Measurements from ENCODE around the gene VWA3B. TPM values are rescaled to one million over a fixed set of nuclear protein-coding genes. Genes with fewer than 3 reads are reported as not detected.

VWA3B gene
- total RNA-seq, 2 experiments from 2014 or later, result not detected

DNA sequence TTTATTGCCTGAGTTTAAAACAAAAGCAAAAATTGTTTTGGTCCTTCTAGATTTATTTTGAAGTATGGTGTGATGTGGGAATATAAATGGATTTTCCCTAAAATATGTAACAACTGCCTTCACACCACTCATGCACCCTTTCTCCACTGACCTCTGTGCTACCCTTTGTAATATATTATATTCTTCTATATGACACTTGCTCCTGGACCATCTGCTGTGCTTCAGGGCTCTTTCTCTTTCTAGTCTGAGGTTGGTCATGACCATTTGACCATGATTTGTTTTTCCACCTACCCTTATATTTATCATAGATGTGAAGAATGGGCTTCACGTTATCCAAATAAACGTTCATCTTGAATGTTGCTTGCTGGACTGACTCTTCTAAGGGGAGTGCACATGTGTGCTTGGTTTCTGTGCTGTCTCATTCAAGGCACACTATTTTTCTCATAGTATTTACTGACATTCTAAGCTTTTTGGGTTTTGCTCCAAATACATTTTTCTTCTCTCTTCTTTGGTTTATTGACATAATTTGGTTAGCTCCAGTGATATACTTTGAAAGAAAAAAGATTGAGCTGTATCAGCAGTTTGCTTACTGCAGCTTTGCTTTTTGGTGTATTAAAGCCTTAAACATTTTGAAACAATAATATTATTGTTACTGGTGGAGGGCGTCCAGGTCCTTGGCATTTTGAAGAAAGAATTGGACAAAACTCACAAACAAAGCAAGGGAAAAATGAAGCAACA, 61.8 kb downstream of the VWA3B start:
- Histone ChIP-seq H3K36me3 (ENCODE audit: insufficient read depth, low read length) (no peaks in the 10 kb centered on the region), H3K79me2 (ENCODE audit: insufficient read depth, low read depth, low read length) (no peaks in the 10 kb centered on the region), H3K4me1 (ENCODE audit: insufficient read depth, low read length, poor library complexity, severe bottlenecking) (no peaks in the 10 kb centered on the region), H3K4me3 (ENCODE audit: low read depth, low read length, poor library complexity, severe bottlenecking) (no peak overlapping the region), H3K4me2 (ENCODE audit: low read length) (no peak overlapping the region; the same call in 1 of the 2 replicates), H3K27ac (ENCODE audit: low read depth, low read length, poor library complexity, severe bottlenecking) (no peak overlapping the region), H2AFZ (ENCODE audit: low read length) (peak overlapping the region; percentile 21; the same call in 1 of the 2 replicates), H3K9me2 (ENCODE audit: insufficient read depth, low read length) (no peaks in the 10 kb centered on the region), H4K20me1 (ENCODE audit: insufficient read depth, low read length) (no peaks in the 10 kb centered on the region), H3K9me3 (ENCODE audit: low read length) (peaks cover 6% of the 10 kb centered on the region; the same call in 1 of the 2 replicates)
- ChIA-PET CTCF (ENCODE audit: unreplicated experiment) (no interaction called here), POLR2A (no interaction called here)
- intact Hi-C loops (cut with micrococcal nuclease; ENCODE audit: unreplicated experiment), result no loop called here
- DNase-seq (ENCODE audit: low spot score), result no peak
- no TSS peak for BruUV-seq (replicated peaks)
- TF ChIP-seq EZH2phosphoT487 (IDR thresholded peaks at IDR 0.05; ENCODE audit: borderline replicate concordance, low read depth, low read length), result no peak
- TF ChIP-seq, protein P1, sequence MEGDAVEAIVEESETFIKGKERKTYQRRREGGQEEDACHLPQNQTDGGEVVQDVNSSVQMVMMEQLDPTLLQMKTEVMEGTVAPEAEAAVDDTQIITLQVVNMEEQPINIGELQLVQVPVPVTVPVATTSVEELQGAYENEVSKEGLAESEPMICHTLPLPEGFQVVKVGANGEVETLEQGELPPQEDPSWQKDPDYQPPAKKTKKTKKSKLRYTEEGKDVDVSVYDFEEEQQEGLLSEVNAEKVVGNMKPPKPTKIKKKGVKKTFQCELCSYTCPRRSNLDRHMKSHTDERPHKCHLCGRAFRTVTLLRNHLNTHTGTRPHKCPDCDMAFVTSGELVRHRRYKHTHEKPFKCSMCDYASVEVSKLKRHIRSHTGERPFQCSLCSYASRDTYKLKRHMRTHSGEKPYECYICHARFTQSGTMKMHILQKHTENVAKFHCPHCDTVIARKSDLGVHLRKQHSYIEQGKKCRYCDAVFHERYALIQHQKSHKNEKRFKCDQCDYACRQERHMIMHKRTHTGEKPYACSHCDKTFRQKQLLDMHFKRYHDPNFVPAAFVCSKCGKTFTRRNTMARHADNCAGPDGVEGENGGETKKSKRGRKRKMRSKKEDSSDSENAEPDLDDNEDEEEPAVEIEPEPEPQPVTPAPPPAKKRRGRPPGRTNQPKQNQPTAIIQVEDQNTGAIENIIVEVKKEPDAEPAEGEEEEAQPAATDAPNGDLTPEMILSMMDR (conservative IDR thresholded peaks at IDR 0.05; ENCODE audit: low read length), result no peak

DNA sequence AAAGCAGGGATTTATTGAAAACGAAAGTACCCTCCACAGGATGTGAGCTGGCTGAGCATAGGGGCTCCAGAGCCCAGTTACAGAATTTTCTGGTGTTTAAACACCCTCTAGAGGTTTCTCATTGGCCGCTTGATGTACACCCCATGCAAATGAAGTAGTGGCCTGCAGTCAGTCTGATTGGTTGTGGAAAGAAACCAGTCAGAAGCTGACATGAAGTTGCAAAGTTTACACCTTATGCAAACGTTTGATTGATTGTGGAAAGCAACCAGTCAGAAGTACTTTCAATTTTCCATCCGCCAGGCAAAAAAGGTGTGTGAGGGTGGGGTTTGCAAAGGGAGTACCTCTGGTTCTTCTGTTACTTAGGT, 62.3 kb downstream of the VWA3B start:
- Histone ChIP-seq H3K27ac (ENCODE audit: low read depth, low read length, poor library complexity, severe bottlenecking) (no peak overlapping the region), H3K4me1 (ENCODE audit: insufficient read depth, low read length, poor library complexity, severe bottlenecking) (no peaks in the 10 kb centered on the region), H4K20me1 (ENCODE audit: insufficient read depth, low read length) (no peaks in the 10 kb centered on the region), H3K9me3 (ENCODE audit: low read length) (peaks cover 6% of the 10 kb centered on the region; the same call in 1 of the 2 replicates), H2AFZ (ENCODE audit: low read length) (peak overlapping the region; percentile 21; the same call in 1 of the 2 replicates), H3K4me2 (ENCODE audit: low read length) (no peak overlapping the region; the same call in 1 of the 2 replicates), H3K36me3 (ENCODE audit: insufficient read depth, low read length) (no peaks in the 10 kb centered on the region), H3K79me2 (ENCODE audit: insufficient read depth, low read depth, low read length) (no peaks in the 10 kb centered on the region), H3K4me3 (ENCODE audit: low read depth, low read length, poor library complexity, severe bottlenecking) (no peak overlapping the region), H3K9me2 (ENCODE audit: insufficient read depth, low read length) (no peaks in the 10 kb centered on the region)
- ChIA-PET CTCF (ENCODE audit: unreplicated experiment) (no interaction called here), POLR2A (no interaction called here)
- TF ChIP-seq, protein P1 (conservative IDR thresholded peaks at IDR 0.05; ENCODE audit: low read length), result no peak
- TF ChIP-seq EZH2phosphoT487 (IDR thresholded peaks at IDR 0.05; ENCODE audit: borderline replicate concordance, low read depth, low read length), result no peak
- no TSS peak for BruUV-seq (replicated peaks)
- peak; percentile 26 for DNase-seq (ENCODE audit: low spot score)
- intact Hi-C loops (cut with micrococcal nuclease; ENCODE audit: unreplicated experiment), result no loop called here

DNA sequence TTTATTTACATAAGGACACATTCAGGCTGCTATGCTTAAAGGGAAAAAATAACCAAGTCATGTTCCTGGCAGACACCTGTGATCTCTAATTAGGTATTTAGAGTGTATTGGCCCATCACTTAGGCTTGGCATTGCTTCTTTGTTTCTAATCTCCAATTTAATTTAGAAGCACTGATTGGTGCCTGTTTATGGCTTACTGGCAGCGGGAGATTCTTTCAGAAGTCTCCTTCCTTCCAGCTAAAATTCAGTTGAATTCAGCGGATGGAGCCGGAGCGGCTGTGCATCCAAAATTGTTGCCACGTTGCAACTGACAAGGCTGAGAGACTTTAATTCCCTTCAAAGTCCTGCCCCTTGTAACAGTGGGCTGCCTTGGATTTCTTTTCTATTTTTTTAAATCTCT, 66.5 kb downstream of the VWA3B start:
- H3K79me2 ChIP-seq (ENCODE audit: insufficient read depth, low read depth, low read length), result no peaks in the 10 kb centered on the region
- intact Hi-C loops (cut with micrococcal nuclease; ENCODE audit: unreplicated experiment), result no loop called here
- POLR2A ChIA-PET, result no interaction called here

More for the DNA sequence above, 66.5 kb downstream of the VWA3B start:
- Histone ChIP-seq H3K36me3 (ENCODE audit: insufficient read depth, low read length) (no peaks in the 10 kb centered on the region), H3K4me2 (ENCODE audit: low read length) (no peak overlapping the region), H2AFZ (ENCODE audit: low read length) (no peak overlapping the region), H3K9me3 (ENCODE audit: low read length) (no peaks in the 10 kb centered on the region; the same call in 1 of the 2 replicates), H3K4me1 (ENCODE audit: insufficient read depth, low read length, poor library complexity, severe bottlenecking) (no peaks in the 10 kb centered on the region), H4K20me1 (ENCODE audit: insufficient read depth, low read length) (no peaks in the 10 kb centered on the region), H3K27ac (ENCODE audit: low read depth, low read length, poor library complexity, severe bottlenecking) (no peak overlapping the region), H3K9me2 (ENCODE audit: insufficient read depth, low read length) (no peaks in the 10 kb centered on the region), H3K4me3 (ENCODE audit: low read depth, low read length, poor library complexity, severe bottlenecking) (no peak overlapping the region)
- BruUV-seq (replicated peaks), result no TSS peak
- TF ChIP-seq, protein P1 (conservative IDR thresholded peaks at IDR 0.05; ENCODE audit: low read length), result no peak
- TF ChIP-seq EZH2phosphoT487 (IDR thresholded peaks at IDR 0.05; ENCODE audit: borderline replicate concordance, low read depth, low read length), result no peak
- CTCF ChIA-PET (ENCODE audit: unreplicated experiment), result no interaction called here
- DNase-seq (ENCODE audit: low spot score), result no peak
